Measurements from ENCODE around the gene ISYNA1.
"Not testable (repeated sequence)": the region's sequence is repeated elsewhere in the genome, so short reads cannot be mapped to it uniquely, and the experiment has no call there.

ISYNA1 gene

DNA sequence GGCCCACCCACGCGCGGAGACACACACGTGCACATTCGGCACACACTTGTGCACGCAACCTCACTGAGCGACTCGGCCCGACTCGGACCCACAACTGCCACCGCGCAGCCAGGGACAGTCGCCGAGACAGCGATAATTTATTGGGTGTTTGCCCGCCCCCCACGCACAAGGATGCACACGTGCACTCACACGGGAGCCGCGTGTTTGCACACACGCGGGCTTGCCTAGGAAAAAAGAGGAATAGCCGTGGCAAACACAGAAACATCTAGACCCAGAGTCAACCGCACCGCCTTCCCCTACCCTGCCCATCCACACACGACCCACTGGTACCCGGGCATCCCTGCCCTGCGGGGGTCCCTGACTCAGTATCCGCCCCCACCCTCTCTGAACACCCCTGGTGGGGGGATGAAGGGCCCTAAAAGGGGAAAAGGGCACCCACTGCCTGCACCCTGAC is 19.9 kb downstream of the ISYNA1 start:
- DNase-seq, result peak; percentile 13

DNA sequence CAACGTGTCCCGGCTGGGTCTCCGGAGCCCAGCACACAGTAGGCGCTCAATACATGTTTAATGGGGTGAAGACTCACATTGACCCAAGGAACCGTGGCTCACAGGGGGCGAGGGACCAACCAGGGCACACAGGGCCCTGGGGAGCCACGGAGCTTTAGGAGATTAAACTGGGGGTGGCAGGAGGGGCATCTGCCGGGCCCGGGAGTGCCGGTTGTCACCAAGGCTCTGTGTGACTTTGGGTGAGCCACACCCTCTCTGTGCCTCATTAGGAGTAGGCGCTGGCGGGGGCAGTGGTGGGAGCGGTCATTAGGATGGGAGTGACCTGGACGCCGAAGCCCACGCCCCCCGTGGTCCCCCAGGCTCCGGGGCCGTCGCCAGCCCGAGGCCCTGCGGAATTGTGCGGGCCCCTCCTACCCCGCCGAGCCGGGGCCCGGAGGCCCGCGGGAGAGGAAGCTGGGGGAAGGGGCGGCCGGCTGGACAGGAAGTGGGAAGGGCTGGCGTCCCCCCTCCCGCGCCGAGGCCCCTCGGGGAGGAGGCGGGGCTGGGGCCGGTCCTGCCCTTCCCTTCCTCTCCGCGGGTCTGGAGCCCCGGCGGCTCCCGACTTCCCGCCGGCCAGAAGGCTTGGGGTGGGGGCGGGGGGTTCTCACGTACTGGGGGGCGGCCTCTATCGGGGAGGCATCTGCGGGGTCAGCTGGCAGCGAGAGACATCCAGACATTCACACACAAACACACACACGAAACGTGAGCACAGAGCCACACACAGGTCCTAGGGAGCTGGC is 20.5 kb downstream of the ISYNA1 start:
- peak; percentile 17 for DNase-seq

DNA sequence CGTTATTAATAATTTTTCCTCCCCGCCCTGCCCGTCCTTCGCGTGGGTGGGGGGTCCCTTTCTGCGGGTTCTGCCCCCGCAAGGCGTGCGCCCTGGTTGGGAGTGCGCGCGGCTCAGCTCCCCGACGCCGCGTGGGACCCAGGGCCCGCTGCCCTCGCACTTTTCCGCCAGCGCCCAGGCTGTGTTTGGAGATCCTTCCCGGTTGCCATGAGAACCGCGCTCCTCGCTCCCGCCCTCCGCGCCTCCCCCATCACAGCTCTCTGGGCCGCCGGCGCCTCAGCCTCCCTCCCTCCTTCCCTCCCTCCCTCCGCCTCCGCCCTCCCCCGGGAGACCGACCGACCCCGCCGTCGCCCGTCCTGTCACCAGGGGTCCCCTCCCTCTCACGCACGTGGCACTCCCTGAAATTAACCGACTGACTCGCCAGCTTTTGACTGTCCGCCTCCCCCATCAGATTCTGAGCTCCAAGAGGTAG is 21.1 kb downstream of the ISYNA1 start:
- DNase-seq, result peak; percentile 50

DNA sequence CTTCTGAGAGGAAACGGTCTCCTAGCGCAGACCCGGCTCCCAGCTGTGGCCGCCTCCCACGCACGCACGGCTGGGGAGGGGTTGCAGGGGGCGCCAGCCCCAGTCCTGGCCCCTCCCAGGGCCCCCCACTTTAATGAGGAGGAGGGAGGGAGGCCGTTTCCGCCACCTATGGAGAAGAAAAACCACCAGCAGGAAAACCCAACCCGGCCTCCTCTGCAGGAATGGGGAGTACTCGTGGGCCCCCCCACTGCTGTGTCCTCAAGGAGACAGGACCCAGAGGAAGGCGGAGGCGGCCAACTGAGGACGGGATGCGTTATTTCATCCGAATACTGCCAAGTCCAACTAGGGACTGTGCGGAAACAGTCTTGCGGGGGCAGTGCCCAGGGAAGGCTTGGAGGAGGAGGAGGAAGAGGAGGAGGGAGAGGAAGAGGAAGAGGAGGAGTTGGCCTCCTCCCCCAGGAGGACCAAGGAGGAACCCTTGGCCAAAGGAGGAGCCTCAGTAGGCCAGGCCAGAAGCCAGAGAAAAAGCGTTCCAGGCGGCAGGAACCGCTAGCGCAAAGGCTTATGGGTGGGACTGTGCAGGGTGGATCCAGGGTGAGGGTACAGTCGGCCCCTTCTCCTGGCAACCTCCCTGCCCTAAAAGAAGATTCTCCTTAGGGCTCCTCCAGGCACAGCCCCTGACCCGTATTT is 22.6 kb downstream of the ISYNA1 start:
- peak; percentile 28 for DNase-seq

DNA sequence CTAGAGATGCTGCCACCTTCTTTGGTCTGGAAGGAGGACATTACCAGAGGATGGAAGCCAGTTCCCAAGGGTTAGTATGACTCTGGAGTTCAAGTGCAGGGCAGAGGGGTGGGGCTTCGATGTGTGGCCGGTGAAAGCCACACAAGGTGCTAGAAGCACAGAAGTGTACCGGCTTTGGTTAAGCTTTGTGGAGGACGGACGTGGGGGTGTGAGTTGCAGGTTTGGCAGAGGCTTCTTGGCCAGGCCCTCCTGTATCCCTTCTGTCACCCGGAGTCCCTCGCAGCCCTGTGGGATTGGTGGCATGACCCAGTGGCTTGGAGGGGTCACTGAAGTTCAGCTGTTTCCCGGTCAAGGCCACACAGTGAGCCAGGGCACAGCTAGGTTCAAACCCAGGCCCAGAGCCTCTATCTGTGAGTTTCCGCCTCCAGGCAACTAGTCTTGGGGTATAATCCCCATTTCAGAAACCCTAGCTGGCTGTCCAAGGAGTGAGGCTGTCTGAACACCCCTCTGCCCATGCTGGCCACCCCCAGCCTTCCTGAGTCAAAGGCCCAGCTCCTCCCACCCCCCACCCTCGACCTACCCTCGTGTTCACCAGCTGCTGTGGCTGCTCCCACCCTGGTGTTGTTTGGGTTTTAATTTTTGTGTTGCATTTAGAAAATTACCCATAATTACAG is 23.3 kb downstream of the ISYNA1 start:
- no peak for DNase-seq

DNA sequence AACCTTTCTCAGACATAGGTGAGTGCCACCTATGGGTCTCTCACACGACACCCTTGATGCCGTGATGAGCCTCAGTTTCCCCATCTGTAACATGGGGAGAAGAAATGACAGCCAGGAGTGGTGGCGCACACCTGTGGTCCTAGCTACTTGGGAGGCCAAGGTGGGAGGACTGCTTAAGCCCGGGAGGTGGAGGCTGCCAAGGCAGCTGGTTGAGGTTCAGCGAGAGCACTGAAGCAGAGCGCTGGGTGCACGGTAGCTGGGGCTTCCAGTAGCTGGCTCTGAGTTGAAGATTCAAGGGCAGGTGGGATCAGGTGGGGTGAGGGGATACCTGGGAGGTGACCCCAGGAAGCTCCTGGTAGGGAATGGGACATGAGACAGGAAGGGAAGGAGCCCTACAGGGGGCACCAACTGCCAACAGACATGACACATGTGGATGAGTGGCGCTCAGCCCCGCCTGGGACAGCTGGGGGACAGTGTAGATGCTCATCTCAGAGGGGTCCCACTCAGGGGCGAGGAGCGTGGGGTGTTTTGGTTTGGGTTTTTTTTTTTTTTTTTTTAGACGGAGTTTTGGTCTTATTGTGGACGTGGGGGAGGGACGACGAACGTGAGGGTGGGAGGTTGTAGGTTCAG is 25.2 kb downstream of the ISYNA1 start:
- DNase-seq, result no peak

DNA sequence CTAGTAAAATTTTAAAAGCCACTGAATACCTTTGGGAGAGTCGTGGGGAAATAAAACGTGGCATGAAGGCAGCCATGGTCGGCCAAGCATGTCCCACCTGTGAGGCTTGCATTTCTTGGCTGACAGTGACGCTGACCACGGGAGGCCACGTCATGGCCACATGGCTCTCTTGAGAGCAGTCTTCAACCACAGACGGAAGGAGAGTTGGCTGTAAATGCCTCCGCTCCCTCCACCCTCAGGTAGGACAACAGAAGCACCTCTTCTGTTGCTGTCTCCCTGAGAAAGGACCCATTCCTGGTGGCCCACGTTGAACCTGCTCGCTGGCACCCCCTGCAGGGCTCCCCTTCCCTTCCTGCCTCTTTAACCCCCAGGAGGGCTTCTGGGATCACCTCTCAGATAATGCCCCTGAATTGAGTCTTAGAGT is 29.9 kb downstream of the ISYNA1 start:
- no peak for DNase-seq

DNA sequence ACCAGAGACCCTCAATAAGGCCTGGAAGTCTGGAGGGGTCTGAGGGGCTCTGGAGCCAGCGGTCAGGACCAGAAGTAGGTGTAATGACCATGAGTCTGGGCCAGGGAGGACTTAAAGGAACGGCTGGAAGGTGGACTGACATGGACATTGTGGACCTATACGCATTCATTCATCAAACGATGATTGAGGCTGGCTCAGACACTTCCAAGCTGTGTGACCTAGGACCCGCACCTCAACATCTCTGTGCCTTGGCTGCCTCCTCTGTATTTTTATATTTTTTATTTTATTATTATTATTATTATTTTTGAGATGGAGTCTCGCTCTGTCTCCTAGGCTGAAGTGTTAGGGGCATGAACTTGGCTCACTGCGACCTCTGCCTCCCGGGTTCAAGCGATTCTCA is 31.2 kb downstream of the ISYNA1 start:
- no peak for DNase-seq

DNA sequence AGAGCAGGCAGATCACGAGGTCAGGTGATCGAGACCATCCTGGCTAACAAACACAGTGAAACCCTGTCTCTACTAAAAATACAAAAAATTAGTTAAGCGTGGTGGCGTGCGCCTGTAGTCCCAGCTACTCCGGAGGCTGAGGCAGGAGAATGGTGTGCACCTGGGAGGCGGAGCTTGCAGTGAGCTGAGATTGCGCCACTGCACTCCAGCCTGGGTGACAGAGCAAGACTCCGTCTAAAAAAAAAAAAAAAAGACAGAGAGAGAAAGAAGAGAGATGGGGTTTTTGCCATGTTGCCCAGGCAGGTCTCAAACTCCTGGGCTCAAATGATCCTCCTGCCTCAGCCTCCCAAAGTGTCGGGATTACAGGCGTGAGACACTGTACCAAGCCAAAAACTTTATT is 32.2 kb downstream of the ISYNA1 start:
- DNase-seq, result not testable (repeated sequence)

DNA sequence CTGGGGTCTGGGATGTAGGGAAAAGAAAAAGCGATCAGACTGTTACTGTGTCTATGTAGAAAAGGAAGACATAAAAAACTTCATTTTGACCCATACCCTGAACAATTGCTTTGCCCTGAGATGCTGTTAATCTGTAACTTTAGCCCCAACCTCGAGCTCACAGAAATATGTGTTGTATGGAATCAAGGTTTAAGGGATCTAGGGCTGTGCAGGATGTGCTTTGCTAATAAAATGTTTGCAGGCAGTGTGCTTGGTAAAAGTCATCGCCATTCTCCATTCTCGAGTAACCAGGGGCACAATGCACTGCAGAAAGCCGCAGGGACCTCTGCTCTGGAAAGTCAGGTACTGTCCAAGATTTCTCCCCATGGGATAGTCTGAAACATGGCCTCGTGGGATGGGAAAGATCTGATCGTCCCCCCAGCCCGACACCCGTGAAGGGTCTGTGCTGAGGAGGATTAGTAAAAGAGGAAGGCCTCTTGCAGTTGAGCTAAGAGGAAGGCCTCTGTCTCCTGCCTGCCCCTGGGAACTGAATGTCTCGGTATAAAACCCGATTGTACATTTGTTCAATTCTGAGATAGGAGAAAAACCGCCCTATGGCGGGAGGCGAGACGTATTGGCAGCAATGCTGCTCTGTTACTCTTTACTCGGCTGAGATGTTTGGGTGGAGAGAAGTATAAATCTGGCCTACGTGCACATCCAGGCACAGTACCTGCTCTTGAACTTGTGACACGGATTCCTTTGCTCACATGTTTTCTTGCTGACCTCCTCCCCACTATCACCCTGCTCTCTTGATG is 35.3 kb downstream of the ISYNA1 start:
- DNase-seq, result not testable (repeated sequence)

DNA sequence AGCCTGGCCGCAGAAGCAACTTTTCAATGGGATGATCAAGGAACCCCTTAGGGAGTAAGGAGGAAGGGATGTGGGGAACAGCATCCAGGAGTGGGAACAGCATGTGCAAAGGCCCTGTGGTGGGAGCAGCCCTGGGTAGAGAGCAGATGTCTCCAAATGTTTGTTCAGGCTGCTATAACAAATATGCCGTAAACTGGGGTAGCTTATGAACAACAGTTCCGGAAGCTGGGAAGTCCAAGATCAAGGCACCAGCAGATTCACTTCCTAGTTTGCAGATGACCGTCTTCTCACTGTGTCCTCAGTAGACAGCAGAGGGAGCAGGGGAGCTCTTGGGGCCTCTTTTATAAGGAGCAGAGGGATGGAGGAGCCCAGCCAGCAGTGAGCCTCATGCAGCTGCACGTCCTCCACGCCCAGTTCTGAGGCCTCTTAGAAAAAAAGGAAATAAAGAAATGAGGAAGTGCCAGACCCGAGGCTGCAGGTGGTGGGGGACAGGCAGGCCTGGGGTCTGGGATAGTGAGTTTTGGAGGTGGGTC is 36.3 kb downstream of the ISYNA1 start:
- DNase-seq, result peak; percentile 24

DNA sequence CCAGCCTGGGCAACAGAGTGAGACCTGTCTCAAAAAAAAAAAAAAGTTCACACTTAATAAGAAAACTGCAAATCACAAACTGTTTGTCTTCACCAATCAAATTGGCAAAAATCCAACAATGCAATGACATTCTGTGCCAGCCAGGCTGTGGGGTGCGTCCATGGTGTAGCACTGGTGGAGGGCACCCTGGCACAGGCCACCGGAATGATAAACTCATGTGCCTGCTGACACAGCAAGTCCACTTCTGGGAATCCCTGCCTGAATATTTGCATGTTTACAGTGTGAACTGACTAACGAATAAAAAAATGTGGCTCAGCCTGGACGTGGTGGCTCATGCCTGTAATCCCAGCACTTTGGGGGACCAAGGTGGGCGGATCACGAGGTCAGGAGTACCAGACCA is 38.9 kb downstream of the ISYNA1 start:
- no peak for DNase-seq

DNA sequence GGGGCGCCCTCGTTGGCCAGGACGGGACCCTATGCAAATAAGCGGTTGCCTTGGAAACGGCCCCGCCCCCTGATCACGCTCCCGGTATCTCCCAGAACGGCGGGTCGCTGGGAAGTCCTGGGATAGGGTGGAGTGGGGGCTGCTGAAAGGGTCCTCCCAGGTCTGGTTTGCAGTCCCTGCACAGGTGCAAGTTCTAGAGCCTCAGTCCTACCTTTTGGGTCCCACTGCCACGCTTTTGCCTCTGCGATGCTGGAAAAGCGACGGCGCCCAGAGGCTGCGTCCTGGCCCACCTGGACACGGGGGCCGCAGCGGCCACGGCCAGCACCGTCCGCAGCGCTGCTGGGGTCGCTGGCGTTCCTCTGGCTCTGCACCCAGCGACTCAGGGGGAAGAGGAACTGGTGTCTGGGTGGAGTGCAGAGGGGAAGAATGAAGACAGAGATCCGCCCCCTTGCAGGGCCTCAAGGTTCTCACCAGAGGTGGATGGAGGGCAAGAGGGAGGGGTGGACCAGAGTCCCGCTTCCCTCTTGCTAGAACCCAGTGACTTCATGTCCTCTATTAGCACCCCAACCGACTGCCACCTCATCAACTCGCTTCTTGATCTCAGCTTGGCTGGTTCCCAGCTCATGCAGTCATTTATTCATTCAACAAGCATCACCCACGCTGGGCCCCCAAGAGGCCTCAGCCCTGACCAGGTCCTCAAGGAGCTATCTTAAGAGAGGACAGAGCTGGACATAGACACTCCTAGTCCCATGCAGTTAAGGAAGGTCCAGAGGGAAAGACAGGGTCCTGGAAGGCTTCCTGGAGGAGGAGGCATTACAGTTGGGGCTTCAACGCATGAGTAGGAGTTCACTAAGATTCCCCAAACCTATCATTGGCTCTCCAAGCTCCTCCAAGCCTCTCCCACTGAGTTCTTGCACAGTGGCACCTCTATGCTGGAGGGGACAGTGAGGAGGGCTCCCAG is 40.4 kb downstream of the ISYNA1 start, which contains the start of gene LRRC25:
Gene LRRC25 (minus strand): TSS at position 381 of the 961 bp plus-strand sequence. CDS start 659 bp downstream, outside the sequence.
- peak; percentile 4 for DNase-seq

DNA sequence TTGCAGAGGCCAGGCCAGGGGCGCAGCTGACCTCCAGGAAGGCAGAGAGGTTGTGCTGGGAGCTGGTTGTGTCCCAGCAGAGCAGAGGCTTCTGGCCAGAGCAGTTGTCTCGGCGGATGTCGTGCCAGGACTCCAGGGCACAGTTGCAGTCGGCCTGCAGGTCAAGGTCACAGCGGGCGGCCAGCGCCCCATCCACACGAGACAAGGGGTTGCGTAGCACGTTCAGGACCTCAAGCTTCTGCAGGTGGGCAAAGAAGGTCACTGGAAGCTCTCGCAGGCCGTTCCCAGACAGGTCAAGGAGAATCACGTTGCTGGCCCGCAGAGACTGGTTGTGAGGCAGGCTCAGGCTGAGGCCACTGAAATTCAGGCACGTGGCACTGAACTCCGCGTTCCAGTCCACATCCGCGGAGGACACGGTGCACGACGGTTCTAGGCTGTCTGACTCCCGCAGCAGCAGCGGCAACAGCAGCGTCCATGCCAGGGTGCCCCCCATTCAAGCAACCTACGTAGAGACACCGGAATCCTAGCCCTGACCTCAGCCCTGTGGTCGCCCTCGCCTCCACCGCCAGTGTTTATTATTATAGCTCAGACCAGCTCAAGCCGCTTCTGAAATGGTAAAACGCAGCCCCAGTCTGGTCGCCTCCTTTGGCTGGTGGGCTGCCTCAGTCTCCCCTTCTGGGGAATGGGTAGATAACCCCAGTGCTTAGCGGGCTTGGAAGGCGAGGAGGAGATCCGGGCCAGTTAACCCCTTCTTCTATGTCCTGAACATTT is 41.3 kb downstream of the ISYNA1 start:
- no peak for DNase-seq

DNA sequence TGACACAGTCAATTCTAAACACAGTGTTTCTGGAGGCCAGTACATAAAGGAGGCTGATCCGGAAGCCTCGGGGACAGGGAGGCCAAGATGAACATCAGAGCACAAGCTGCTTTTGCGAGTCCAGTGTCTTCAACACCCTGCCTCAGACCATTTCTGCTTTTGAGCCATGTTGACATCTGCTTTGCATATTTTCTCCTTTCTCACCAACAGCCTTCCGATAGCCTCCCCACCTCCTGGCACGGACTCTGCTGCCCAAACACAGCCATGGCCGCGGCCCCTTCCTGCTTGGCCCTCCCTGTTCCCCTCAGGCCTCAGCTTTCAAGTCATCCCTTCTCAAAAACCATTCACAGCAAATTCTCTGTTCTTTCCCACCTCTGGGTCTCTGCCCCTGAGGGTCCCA is 44.1 kb downstream of the ISYNA1 start:
- DNase-seq, result peak; percentile 3

DNA sequence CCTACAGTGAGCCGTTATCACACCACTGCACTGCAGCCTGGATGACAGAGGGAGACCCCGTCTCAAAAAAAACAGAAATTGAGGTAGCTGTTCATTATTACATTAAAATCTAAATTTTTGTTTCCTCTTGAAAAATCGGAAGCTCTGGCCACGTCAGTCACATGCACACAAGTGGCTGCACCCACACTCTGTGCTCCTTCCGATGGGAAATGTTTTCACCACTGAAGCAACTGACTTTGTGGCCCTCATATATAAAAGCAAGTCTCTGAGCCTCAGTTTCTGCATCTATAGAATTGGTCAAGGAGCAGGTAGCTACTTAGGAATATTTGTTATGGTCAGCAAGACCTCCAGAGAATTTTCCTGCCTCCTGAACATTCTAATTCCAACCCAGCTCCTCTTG is 45.0 kb downstream of the ISYNA1 start:
- DNase-seq, result no peak

DNA sequence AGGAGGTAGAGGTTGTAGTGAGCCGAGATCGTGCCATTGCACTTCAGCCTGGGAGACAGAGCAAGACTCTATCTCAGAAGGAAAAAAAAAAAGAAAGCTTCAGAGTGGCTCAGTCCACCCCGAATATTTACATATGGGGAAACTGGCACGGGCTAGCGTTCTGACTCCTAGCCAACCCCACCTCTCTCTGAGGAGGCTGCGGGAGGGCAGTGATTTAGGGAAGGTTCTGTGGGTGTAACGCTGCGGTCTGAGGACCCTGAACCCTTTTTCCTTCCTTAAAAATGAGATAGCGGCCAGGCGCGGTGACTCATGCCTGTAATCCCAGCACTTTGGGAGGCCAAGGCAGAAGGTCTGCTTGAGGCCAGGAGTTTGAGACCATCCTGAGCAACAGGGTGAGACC is 45.5 kb downstream of the ISYNA1 start:
- peak; percentile 4 for DNase-seq

DNA sequence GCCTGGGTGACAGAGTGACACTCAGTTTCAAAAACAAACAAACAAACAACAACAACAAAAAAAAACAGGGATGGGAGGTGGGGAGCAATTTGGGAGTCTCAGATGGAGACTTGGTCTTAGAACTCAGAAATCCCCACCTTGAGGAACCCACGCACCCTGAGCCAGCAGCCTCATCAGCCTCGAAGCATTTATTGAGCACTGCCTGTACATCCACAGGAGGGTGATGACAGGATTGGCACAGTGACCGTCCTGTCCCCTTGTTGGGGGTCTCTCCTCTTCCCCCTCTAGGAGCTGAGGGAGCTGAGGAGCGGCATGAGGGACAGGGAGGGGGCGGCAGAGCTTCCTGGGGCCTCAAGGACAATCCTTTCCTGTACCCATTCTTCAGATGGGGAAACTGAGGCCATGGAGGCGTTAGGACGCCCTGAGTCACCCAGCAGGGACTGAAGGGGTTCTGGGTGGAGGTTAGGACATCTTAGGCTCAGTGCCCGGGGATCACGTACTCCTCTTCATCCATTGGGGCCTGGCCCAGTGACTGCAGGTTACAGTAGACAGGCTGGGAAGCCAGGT is 46.3 kb downstream of the ISYNA1 start:
- no peak for DNase-seq

Measured in midbrain (tissue), 1 donor.